Ovary (tissue), 3 donors: ENCODE data around the gene GPD2.

Source experiments
- CTCF ChIP-seq, 3 donors: fragments of 450-650 bp in 2 of 3; fragments of 200-600 bp in 1 of 3; IDR thresholded peaks; one replicate each; pipeline versions ENCODE4 v1.5.1 to v1.8.0; 2016 to 2022; ENCODE audit warnings: antibody characterized with exemption in 3 of 3, mild to moderate bottlenecking in 1 of 3
- POLR2A ChIP-seq: fragments of 450-650 bp; IDR thresholded peaks from one replicate; pipeline ENCODE4 v1.6.1; 2017; ENCODE audit warnings: antibody characterized with exemption, mild to moderate bottlenecking, moderate library complexity
- donor health status: DM: no; HTN: no; CAD: no.

DNA sequence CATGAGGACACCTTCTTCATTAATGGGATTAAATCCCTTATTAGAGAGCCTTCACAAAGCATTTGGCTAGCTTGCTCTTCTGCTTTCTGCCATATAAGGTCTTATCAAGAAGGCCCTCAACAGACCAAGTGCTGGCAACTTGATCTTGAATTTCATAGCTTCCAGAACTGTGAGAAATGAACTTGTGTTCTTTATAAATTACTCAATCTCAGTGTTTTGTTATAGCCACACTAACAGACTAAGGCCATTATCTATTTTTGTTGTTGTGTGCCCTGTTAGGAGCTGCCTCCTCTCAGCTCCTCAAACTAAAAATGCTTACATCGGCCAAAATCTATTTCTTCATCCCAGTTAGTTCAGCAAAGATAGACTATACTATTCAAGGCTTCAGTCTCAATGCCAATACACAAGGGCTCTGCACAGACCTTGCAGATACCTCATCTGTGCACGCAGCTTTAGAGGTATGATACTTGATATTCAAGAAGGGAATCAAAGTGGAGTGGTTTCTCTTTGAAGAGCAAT, 182.9 kb downstream of the GPD2 start:
- no peak for TF ChIP-seq CTCF (IDR thresholded peaks at IDR 0.05)
- no peak for TF ChIP-seq POLR2A
